H9 (cell line): Measurements from ENCODE around the gene DIAPH3. TPM values are rescaled to one million over a fixed set of nuclear protein-coding genes. Genes with fewer than 3 reads are reported as not detected.

Source experiments
- DNase-seq: peaks from one replicate; pipeline ENCODE4 v3.0.0-alpha.2; 2017
- H2AFZ ChIP-seq: one replicate; pipeline ENCODE4 v1.6.1; 2013; ENCODE audit warnings: mild to moderate bottlenecking, low read length, control low read depth, moderate library complexity
- H2AK5ac ChIP-seq: 2 replicates; pipeline ENCODE4 v1.6.1; 2013; ENCODE audit warnings: low read length, control low read depth, mixed read lengths; ENCODE audit not compliant: insufficient read length
- H2BK120ac ChIP-seq: one replicate; pipeline ENCODE4 v1.6.1; 2013; ENCODE audit warnings: low read depth, mild to moderate bottlenecking, low read length, control low read depth, inconsistent platforms; ENCODE audit not compliant: poor library complexity, severe bottlenecking
- H2BK12ac ChIP-seq: 2 replicates; pipeline ENCODE4 v1.6.1; 2013; ENCODE audit warnings: low read length, control low read depth, mixed read lengths, low read depth; ENCODE audit not compliant: insufficient read length
- H2BK15ac ChIP-seq: 2 replicates; pipeline ENCODE4 v1.6.1; 2013; ENCODE audit warnings: low read depth, low read length, control low read depth
- H2BK20ac ChIP-seq: one replicate; pipeline ENCODE4 v1.6.1; 2013; ENCODE audit warnings: low read depth, mild to moderate bottlenecking, low read length, control low read depth, inconsistent platforms; ENCODE audit not compliant: poor library complexity, severe bottlenecking
- H2BK5ac ChIP-seq: 2 replicates; pipeline ENCODE4 v1.6.1; 2013; ENCODE audit warnings: low read length, control low read depth, mixed read lengths; ENCODE audit not compliant: insufficient read length
- H3K14ac ChIP-seq: 2 replicates; pipeline ENCODE4 v1.6.1; 2013; ENCODE audit warnings: low read length, control low read depth; ENCODE audit not compliant: insufficient read depth
- H3K18ac ChIP-seq: 2 replicates; pipeline ENCODE4 v1.6.1; 2013; ENCODE audit warnings: low read depth, mild to moderate bottlenecking, mixed read lengths, low read length, control low read depth; ENCODE audit not compliant: insufficient read length
- H3K23ac ChIP-seq: 2 replicates; pipeline ENCODE4 v1.6.1; 2013; ENCODE audit warnings: low read length, control low read depth, mixed read lengths, low read depth; ENCODE audit not compliant: insufficient read length
- H3K23me2 ChIP-seq: 2 replicates; pipeline ENCODE4 v1.6.1; 2013; ENCODE audit warnings: low read depth, mild to moderate bottlenecking, mixed read lengths, low read length, control low read depth; ENCODE audit not compliant: insufficient read length, poor library complexity, severe bottlenecking
- H3K27ac ChIP-seq: 2 replicates; pipeline ENCODE4 v1.5.1; 2013; ENCODE audit warnings: low read length, control low read depth, mixed read lengths, low read depth; ENCODE audit not compliant: insufficient read length
- H3K27me3 ChIP-seq: 2 replicates; pipeline ENCODE4 v1.6.1; 2013; ENCODE audit warnings: low read length, control low read depth, inconsistent platforms; ENCODE audit not compliant: insufficient read depth
- H3K4ac ChIP-seq: 2 replicates; pipeline ENCODE4 v1.6.1; 2013; ENCODE audit warnings: low read depth, mild to moderate bottlenecking, control low read depth, inconsistent platforms, low read length, moderate library complexity
- H3K4me1 ChIP-seq: 2 replicates; pipeline ENCODE4 v1.6.1; 2013; ENCODE audit warnings: low read length, control low read depth, inconsistent platforms; ENCODE audit not compliant: insufficient read depth
- H3K4me2 ChIP-seq: 2 replicates; pipeline ENCODE4 v1.6.1; 2013; ENCODE audit warnings: low read length, control low read depth, mixed read lengths; ENCODE audit not compliant: insufficient read length, insufficient read depth
- H3K56ac ChIP-seq: 2 replicates; pipeline ENCODE4 v1.6.1; 2013; ENCODE audit warnings: low read depth, mild to moderate bottlenecking, mixed read lengths, low read length, control low read depth; ENCODE audit not compliant: insufficient read length
- H3K79me1 ChIP-seq: 2 replicates; pipeline ENCODE4 v1.6.1; 2013; ENCODE audit warnings: low read depth, mild to moderate bottlenecking, moderate library complexity, low read length, control low read depth, inconsistent platforms; ENCODE audit not compliant: insufficient read depth, poor library complexity, severe bottlenecking
- H3K79me2 ChIP-seq: 2 replicates; pipeline ENCODE4 v1.6.1; 2013; ENCODE audit warnings: low read length, control low read depth, inconsistent platforms; ENCODE audit not compliant: insufficient read depth
- H3K9ac ChIP-seq: 2 replicates; pipeline ENCODE4 v1.6.1; 2013; ENCODE audit warnings: low read length, control low read depth, mixed read lengths; ENCODE audit not compliant: insufficient read length; ENCODE audit errors: extremely low read depth
- H3K9me3 ChIP-seq: one replicate; pipeline ENCODE4 v1.6.1; 2013; ENCODE audit warnings: low read depth, low read length, inconsistent platforms; ENCODE audit not compliant: control insufficient read depth
- H3T11ph ChIP-seq: one replicate; pipeline ENCODE4 v1.6.1; 2013; ENCODE audit warnings: mild to moderate bottlenecking, low read length, control low read depth, inconsistent platforms
- H4K20me1 ChIP-seq: one replicate; pipeline ENCODE4 v1.6.1; 2013; ENCODE audit not compliant: control insufficient read depth, insufficient read length, insufficient read depth
- H4K5ac ChIP-seq: 2 replicates; pipeline ENCODE4 v1.6.1; 2013; ENCODE audit warnings: low read depth, mild to moderate bottlenecking, mixed read lengths, low read length, control low read depth; ENCODE audit not compliant: insufficient read length
- H4K8ac ChIP-seq: replicated peaks from 2 replicates; pipeline ENCODE4 v1.6.1; 2013; ENCODE audit warnings: low read length, control low read depth, mixed read lengths, low read depth; ENCODE audit not compliant: insufficient read length
- H4K91ac ChIP-seq: 2 replicates; pipeline ENCODE4 v1.6.1; 2013; ENCODE audit warnings: low read depth, mild to moderate bottlenecking, moderate library complexity, mixed read lengths, low read length, control low read depth; ENCODE audit not compliant: insufficient read length
- H3K27ac Mint-ChIP-seq, 3 experiments: 2 replicates in 2 of 3; 3 replicates in 1 of 3; pipeline ENCODE4 v1.8.0; 2020 to 2021; ENCODE audit warnings: mixed read lengths in 3 of 3, mild to moderate bottlenecking in 1 of 3, moderate library complexity in 1 of 3
- H3K27me3 Mint-ChIP-seq: 2 replicates; pipeline ENCODE4 v1.8.0; 2021; ENCODE audit warnings: low read depth, mild to moderate bottlenecking, moderate library complexity, mixed read lengths
- H3K36me3 Mint-ChIP-seq, 3 experiments: 2 replicates in 2 of 3; 3 replicates in 1 of 3; pipeline ENCODE4 v1.8.0; 2020 to 2021; ENCODE audit warnings: low read depth in 3 of 3, mixed read lengths in 3 of 3; ENCODE audit not compliant: insufficient read depth in 1 of 3
- H3K4me1 Mint-ChIP-seq, 2 experiments: 2 replicates each; pipeline ENCODE4 v1.8.0; 2020; ENCODE audit warnings: mixed read lengths in 2 of 2
- H3K4me3 Mint-ChIP-seq, 2 experiments: 2 replicates in 1 of 2; 3 replicates in 1 of 2; pipeline ENCODE4 v1.8.0; 2020 to 2021; ENCODE audit warnings: mild to moderate bottlenecking in 2 of 2, mixed read lengths in 2 of 2, moderate library complexity in 1 of 2
- H3K9me3 Mint-ChIP-seq, 2 experiments: 2 replicates in 1 of 2; 3 replicates in 1 of 2; pipeline ENCODE4 v1.8.0; 2020; ENCODE audit warnings: mild to moderate bottlenecking in 2 of 2, mixed read lengths in 2 of 2, moderate library complexity in 1 of 2
- CTCF ChIP-seq: fragments of 200-600 bp; sonication (generic); conservative IDR thresholded peaks from 3 replicates; pipeline ENCODE4 v1.8.0; 2021; ENCODE audit warnings: antibody characterized with exemption, mild to moderate bottlenecking
- WGBS: extraction: QIAGEN DNeasy Blood & Tissue Kit; methylation state at CpG from one replicate; pipeline ENCODE4 v1.1.7; 2013; ENCODE audit warnings: missing lambda C conversion rate, low lambda C conversion rate, mixed read lengths; ENCODE audit not compliant: insufficient read length; ENCODE audit errors: extremely low coverage; 5-methylcytosine and 5-hydroxymethylcytosine counted together
- total RNA-seq: library from RNA; stranded (reverse); gene quantifications from 2 replicates; pipeline ENCODE4 v1.2.1, GENCODE V29; 2021

Gene DIAPH3
- total RNA-seq, 1 experiment from 2014 or later, result 23.1 TPM

GRCh38 chr13:60167121-60167520 is 3.4 kb upstream of the DIAPH3 start:
- Histone ChIP-seq H3K14ac (no peak overlapping the region), H2BK12ac (no peak overlapping the region), H2BK20ac (no peak overlapping the region), H3K79me2 (peaks cover 4% of the 10 kb centered on the region; the same call in 1 of the 2 replicates), H3K18ac (no peak overlapping the region), H3K4ac (no peak overlapping the region), H4K5ac (no peak overlapping the region), H2AFZ (no peak overlapping the region), H3K4me1 (peaks cover 5% of the 10 kb centered on the region), H3K27me3 (no peaks in the 10 kb centered on the region), H3K56ac (no peak overlapping the region), H3K79me1 (no peaks in the 10 kb centered on the region), H2BK120ac (no peak overlapping the region), H3K9ac (no peak overlapping the region), H3K9me3 (no peaks in the 10 kb centered on the region), H4K20me1 (no peaks in the 10 kb centered on the region), H3K4me2 (no peak overlapping the region), H2AK5ac (no peak overlapping the region), H4K91ac (no peak overlapping the region), H3K23me2 (peaks cover 6% of the 10 kb centered on the region), H3K23ac (no peak overlapping the region), H2BK5ac (no peak overlapping the region), H3T11ph (no peak overlapping the region), H4K8ac (no peak overlapping the region), H2BK15ac (no peak overlapping the region), H3K27ac (no peak overlapping the region)
- H3K36me3 Mint-ChIP-seq, result peaks cover 0 to 7% (median 2%) of the 10 kb centered on the region in 3 experiments; a peak in 2 of 7 replicates
- H3K27me3 Mint-ChIP-seq, result no peaks in the 10 kb centered on the region
- H3K4me3 Mint-ChIP-seq, result no peak overlapping the region
- no peaks in the 10 kb centered on the region; a peak in 1 of 5 replicates for H3K9me3 Mint-ChIP-seq
- no peak for DNase-seq
- no peak overlapping the region for H3K27ac Mint-ChIP-seq
- no CpG with 5 or more reads among the region's 3 CpGs for WGBS
- H3K4me1 Mint-ChIP-seq, result peaks cover 24 to 30% of the 10 kb centered on the region in 2 experiments
- TF ChIP-seq CTCF, result no peak
